ENCODE measurements around the gene JPH3.

Gene JPH3

DNA sequence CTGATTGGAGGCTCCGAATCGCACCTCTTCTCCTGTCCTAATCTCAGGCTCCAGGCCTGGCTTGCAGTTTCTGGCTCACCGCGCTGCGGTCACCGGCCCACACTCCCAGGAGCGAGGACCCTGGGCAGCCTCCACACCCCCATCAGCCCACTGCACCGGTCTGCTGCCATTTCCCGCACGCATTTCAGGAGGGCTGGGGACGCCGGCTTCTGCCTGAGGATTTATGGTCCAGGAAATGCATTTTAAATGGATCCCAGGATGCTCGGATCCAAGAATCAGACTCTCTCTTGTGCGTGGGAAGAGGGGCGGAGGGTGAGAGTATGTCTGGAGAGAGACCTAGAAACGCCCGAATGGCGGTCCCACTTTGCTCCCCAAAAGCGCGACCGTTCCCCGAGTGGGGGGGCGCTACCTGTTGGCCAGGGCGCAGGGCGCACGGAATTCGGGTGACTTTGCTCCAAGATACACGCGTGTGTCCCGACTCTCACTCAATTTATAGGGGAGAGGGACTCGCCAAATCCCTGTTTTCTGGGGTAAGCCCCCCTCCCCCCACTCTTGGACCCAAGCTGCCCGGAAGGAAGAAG, 817 bp upstream of the JPH3 start:
- no peak for DNase-seq (ENCODE audit: low spot score)

DNA sequence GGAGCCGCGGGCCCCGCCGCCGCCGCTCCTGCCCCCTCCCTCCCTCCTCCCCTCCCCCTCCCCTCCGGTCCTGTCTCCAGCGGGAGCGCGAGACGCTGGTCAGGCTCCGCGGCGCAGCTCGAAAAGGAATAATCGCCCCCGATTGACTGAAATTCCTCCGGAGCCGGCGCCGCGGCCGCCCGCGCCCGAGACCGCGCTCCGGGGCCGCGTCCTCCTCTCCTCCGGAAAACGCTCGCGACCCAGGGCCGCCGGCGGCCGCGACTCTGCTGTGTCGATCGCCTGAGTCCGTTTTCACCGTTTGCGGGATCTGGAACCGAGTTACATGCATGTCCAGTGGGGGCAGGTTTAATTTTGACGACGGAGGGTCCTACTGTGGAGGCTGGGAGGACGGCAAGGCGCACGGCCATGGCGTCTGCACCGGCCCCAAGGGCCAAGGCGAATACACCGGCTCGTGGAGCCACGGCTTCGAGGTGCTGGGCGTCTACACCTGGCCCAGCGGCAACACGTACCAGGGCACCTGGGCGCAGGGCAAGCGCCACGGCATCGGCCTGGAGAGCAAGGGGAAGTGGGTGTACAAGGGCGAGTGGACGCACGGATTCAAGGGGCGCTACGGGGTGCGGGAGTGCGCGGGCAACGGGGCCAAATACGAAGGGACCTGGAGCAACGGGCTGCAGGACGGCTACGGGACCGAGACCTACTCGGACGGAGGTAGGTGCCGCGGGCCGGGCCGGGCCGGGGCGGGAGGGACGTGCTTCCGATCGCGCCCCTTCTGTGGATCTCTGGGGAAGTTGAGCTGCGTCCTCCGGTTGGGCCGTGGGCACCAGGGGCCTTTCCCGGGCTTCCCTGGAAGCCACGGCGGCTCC, 744 bp downstream of the JPH3 start:
- no peak for DNase-seq (ENCODE audit: low spot score)

DNA sequence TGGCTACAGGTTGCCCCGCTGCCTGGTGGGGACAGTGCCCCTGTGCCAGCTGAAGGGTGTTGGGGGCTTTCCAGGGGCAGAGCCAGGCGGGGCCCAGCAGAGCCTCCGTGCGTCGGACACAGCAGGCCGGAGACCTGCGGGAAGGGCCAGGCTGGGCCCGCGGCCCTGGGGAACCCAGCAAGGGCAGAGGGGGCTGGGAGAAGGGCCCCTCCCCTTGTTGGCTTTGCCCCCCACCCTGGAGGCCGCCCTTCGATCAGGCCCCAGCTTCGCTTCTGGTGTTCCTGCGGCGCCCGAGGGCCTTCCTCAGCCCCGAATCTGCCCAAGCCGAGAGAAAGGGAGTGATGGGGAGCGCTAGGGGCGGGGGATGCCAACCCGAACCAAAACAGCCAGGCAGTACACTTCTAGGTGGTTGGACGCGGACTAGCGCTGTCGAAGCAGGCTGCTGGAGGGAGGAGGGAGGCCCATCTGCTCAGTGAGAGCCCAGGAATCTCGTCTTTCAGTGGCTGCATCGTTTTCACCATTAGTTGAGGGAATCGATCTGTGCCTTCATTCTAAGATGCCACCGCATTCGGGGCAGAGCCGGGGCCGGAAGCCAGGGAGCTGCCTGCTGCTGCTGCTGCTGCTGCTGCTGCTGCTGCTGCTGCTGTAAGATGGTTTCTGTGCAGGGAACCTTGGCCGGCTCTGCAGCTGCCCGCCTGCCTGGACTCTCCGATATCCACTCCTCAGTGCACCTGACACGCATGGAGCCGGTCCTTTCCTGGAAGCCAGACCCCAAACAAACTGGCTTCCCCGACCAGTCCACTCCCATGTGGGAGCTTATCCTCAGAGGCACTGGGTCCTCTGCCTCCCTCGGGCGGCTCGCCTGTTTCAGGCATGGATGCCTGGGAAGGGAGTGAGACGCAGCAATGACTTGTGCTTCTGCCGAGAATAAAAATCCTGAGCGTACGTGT, 1.7 kb downstream of the JPH3 start:
- DNase-seq (ENCODE audit: low spot score): no peak

DNA sequence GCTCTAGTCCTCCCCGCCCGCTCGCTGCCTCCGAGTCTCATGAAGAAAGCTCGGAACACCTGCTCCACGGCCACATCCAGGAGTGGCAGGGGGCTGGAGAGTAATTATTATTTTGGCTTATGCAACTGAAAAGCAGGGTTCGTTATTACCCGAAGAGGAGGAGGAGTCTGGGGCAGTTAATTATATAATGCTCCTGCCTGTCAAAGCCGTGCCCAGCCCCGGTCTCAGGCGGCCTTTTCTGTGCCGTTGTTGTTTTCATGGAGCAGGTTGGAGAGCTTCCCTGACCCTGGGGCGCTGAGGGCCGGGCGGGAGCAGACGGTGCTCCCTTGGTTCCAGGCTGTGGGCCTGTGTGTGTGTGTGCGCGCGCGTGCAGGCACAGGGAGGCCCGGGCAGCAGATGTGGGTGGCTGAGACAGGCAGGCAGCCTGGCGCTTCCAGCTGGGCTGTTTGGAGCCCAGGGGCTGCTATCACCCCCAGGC, 2.4 kb downstream of the JPH3 start:
- DNase-seq (ENCODE audit: low spot score): no peak

DNA sequence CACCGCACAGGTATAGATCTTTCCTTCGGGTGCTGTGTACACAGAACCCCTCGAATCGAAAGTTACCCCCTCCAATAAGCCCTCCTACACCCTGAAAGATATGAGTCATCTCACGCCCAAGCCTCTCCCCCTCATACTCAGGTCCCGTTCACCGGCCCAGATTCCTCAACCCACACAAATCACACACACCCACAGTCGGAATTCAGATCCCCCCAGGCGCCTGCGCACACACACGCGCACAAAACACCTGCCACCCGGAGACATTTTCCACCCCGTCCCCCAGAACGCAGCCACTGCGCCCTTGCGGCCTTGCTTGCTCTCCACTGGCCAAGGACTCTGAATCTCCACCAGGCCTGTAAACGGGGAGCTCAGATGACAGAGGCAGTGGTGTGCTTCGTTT, 4.9 kb downstream of the JPH3 start:
- no peak for DNase-seq (ENCODE audit: low spot score)

DNA sequence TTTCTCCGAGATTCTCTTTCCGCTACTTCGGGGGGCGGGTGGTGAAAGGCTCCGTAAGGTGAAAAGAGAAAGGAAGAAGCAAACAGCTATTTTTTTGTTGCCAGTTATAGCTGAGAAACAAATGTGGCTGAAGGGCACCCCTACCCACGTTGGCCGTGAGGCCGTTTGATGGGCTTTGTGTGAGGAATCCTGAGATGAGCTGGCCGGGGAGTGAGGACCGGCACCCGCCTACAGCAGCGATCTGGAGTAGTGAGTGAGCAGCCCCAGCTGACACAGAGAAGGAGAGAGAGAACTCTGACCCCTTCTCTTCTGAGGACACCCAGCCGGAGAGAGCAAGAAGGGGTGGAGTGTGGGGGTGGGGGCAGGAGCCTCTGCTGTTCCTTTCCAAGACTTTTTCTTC, 5.6 kb downstream of the JPH3 start:
- no peak for DNase-seq (ENCODE audit: low spot score)

DNA sequence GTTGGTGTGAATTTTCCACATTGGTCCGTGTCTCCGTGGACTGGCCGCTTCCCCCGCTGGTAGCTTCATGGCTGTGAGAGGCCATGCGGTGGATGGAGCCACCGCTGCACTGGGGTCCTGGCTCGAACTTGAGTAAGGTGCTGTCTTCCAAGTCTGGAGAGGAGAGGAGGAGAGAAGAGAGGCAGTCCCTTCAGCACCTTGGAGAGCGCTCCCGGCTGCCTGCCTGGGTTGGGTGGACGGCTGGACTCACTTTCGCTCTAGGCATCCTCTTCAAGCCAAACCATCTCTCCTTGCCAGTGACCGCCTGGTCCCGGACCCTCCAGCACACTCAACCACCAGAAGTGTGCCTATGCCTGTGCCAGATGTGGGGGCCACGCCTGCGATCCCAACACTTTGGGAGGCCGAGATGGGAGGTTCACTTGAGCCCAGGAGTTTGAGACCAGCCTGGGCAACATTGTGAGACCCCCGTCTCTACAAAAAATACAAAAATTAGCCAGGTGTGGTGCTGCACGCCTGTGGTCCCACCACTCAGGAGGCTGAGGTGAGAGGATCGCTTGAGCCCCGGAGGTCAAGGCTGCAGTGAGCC, 6.2 kb downstream of the JPH3 start:
- DNase-seq (ENCODE audit: low spot score): no peak

DNA sequence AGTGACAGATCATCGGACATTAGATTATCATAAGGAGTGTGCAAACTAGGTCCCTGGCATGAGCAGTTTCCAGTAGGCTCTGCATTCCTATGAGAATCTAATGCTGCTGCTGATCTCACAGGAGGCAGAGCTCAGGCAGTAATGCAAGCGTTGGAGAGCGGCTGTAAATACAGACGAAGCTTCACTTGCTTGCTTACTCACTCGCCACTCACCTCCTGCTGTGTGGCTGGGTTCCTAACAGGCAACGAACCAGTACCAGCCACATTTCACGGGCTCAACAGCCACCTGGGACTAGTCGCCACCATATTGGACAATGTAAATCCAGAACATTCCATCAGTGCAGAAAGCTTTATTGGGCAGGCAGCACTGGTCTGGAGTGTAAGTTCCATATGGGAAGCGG, 7.7 kb downstream of the JPH3 start:
- no peak for DNase-seq (ENCODE audit: low spot score)

DNA sequence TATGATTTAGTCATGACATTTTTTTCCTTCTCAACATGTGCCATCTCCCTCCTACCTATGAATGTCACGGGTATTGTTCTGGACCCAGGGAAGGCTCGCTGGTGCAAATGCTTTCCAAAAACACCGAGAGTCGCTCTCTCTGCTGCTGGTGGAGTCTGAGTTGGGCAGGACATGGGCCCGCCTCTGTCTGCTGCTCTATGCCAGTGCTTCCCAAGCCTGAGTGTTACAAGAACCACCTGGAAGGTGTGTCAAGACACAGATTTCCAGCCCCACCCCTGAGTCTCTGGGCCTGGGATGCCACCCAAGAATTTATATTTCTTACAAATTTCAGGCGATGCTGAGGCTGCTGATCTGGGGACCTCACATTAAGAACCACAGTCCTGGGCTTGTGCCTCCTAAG, 9.1 kb downstream of the JPH3 start:
- no peak for DNase-seq (ENCODE audit: low spot score)

DNA sequence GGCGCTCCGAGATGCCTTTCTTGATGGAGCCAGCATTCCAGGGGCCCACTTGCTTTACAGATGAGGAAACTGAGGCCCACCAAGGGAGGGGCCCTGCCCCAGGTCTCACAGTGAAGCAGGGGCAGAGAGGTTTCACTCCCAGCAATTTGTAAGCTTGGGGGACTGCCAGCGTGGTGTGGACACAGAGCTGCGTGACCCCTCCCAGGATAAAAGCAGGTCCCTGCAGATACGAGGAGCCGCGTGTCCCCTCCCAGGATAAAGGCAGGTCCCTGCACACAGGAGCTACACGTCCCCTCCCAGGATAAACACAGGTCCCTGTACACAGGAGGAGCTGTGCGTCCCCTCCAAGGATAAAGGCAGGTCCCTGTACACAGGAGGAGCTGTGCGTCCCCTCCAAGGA, 11.7 kb downstream of the JPH3 start:
- DNase-seq (ENCODE audit: low spot score): no peak

DNA sequence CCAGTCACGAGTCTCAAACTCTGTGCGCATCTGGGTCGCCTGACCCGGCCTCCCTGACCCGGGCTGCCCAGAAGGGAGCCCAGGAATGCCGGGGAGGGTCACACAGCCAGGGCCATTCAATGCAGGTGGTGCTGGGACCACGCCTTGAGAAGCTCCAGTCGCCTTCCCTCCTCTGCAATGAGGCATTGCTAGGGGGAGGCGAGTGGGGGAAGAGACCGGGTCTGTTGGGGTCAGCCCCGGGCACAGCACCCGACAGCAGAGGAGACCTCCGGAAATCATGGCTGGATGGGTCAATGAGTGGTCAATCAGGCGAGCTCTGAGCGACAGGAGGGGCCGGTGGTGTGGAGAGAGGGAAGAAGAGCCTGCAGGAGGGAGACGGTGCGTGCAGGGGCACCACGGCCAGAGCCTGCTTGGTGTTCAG, 13.3 kb downstream of the JPH3 start:
- no peak for DNase-seq (ENCODE audit: low spot score)

DNA sequence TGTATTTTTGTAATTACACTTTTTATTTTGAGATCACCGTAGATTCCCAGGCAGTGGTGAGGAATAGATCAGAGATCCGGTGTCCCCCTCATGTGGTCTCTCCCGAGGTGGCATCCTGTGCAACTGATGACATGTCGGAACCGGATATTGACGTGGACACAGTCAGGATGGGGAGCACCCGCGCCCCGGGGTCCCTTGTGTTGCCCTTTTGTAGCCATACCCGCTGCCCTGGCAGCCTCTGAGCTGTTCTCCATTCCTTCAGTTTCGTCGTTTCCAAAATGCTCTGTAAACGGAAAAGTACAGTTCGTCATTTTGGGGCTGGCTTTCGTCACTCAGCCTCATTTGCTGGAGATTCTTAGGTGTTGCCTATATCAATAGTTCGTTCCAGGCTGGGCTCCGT, 14.2 kb downstream of the JPH3 start:
- DNase-seq (ENCODE audit: low spot score): no peak

DNA sequence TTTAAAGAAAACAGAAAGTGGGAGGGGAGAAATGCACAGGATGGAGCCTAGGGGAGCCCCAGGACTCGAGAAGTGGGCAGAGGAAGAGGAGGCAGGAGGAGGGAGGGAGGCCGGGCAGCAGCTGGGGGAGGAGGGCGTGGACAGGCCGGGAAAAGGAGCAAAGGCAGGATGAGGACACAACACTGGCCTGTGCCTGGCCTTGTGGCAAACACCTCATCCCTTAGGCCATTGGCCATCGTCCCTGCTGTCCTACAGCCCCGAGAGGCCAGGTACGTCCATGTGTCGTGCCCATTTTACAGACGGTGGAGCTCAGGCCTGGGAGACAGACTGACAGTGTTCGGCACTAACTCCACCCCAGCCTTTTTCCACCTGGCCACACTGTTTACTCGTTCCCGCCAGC, 15.9 kb downstream of the JPH3 start:
- no peak for DNase-seq (ENCODE audit: low spot score)

DNA sequence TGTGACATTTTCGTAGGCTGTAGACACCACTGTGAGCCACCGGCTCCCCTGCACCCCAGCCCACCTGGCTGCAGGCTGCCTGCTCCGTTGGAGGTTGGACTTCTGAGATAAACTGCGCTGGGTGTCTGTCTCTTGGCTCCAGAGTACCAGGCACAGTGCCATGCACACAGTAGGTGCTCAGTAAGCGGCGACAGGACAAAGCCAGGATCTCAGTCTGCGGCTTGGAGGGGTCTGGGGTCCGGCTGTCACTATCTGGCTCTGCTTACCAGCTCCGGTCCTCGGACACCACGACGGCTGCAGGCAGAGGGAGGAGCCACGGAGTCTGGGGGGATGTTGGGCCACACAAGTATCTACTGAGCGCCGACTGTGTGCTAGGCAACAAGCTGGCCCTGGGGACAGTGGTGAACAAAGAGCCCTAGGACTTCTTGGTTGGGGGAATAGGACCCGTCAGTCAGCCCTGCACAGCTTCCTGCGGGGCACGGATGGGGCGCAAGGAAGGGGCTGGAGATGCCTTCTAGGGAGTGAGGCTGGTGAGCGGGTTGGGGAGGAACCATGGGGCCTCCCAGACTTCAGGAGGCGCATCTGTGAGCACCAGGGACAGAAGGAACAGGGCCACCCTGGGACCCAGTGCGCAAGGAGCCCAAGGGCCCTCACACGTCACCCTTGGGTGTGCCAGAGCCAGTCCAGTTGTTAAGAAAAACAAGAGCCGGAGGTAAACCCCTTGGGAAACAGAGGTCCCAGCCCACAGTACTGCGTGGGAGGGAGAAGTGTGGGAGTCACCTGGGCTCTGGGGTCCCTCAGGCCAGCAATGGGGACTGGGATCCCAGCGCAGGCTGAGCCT, 17.3 kb downstream of the JPH3 start:
- DNase-seq (ENCODE audit: low spot score): no peak

DNA sequence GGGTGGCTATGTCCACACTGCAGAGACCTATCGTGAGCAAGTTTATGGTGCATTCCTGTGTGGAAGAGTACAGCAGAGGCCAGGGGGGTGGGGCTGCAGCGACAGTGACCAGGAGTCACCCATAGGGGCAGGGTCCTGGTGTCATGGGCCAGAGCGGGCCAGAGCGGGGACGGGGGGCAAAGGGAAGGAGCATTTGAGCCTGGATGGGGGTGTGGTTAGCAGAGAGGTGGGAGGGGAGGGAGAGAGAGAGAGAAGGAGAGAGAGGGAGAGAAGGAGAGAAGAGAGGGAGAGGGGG, 17.8 kb downstream of the JPH3 start:
- no peak for DNase-seq (ENCODE audit: low spot score)

DNA sequence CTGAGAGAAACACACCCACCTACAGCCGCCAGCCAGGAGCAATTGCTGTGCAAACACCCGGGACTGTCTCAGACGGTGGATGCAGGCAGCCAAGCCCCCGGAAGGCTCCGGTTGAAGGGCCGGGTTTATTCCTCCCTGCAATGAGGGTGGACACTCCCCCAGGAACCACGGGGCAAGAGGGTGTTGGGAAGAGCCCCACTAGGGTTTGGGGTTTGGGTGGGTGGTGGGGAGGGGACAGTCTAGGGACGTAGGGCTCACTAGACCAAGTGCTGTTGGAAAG, 19.2 kb downstream of the JPH3 start:
- no peak for DNase-seq (ENCODE audit: low spot score)

DNA sequence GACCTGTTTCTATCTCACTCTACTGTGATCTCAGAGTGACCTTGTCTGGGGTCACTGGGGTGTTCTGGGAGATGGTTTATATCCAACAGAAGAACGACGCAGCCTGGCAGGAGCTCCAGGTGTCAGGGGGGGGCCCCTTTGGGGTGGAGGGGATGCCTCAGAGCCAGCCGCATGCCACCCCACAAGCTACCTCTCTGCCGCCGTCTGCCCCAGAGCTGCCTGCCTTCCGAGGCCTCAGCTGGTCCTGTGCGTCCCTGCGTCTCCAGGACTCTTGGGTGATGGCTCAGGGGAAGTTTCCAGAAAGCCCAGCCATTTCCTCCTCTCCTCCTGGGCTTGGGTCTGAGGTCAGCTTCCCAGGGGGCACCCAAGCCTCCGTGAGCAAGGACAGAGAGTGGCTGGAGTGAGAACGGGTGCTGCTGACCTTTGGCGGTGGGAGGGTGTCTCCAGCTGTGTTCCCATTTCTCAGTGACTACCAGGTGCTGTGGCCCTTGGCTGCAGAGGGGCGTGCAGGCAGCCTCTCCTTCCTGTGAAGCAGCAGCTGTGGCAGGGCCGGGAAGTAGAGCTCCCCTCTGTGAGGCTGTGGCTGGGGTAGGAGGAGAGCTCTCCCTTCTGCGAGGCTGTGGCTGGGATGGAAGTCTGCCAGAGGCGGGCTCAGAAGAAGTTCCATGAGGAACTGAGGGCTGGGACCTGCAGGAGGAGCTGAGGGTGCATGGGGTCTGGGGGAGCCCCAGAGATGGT, 19.8 kb downstream of the JPH3 start:
- no peak for DNase-seq (ENCODE audit: low spot score)

DNA sequence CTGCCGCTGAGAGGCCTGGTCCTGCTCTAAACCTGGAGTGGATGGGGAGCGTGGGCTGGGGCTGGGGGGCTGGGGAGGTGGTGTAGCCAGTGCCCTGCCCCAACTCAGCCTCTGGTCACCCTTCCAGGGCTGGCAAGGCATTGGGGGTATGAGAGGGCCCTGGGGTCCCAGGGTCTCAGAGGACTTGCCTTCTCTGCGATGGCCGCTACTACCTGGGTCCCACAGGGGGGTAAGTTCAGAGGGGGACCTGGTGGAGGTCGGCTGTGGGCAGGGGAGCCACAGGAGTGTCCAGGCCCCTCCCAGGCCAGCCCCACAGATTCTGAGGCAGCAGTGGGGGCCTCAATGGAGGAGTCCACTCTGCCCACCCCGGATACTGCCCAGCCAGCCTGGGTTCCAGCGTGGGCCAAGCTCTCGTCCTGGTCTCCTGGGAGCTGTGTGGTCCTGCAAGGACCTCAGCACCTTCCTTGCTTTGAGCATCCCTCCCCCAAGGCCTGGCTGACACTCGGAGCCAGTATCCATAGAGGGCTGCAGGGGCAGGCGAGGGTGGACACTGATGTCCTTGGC, 20.5 kb downstream of the JPH3 start:
- DNase-seq (ENCODE audit: low spot score): no peak

DNA sequence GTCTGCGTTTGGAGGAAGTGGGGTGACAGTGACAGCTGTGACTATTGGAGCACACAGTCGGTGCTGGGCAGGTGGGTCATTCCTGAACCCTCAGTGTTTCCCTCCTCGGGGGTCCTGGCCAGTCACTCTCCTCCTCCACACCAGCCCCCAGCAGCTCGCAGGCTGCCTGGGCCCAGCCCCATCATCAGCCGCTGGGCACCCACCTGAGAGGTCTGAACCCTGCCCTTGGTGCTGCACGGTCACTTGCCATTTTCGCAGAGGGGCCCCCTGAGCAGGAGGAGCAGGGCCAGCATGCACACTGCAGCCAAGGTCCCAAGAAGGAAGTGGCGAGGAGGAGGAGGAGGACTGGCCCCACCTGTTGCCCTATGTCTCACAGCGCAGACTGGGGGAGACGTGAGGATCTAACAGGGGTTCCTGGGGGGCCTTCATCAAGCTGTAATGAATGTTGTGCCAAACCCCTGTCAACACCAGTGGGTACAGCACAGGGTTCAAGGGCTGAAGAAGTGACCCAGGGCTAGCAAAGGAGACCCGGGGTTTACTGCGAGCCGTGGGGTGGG, 23.0 kb downstream of the JPH3 start:
- no peak for DNase-seq (ENCODE audit: low spot score)

DNA sequence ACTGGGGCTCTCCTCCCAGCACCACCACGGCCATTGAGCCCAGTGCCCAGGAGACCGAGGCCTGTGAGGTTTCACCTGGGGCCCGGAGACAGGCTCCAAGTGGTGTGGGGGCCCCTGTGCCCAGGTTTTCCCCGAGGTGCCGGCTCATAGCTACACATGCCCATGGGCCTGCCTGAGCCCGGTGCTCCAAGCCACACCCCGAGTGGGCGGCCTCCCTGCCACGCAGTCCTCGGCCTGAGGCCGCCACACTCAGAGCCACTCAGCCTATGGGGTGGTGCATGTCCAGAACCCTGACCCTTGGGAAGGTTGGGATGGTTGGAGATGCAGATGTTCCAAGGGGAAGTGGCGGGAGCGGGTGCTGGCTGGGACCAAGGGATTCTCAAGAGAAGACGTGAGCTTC, 24.1 kb downstream of the JPH3 start:
- DNase-seq (ENCODE audit: low spot score): no peak
